Measurements from ENCODE around the gene SELENOT. TPM values are rescaled to one million over a fixed set of nuclear protein-coding genes. Genes with fewer than 3 reads are reported as not detected.

Gene SELENOT
- total RNA-seq (2021; fragmentation: NEBNext Ultra II Directional; extraction: Animal tissue kit (Norgen Biotek cat#: 25700)) (74.7 and 79.0 TPM in 2 replicates), polyA plus RNA-seq (2011; rRNA removed) (133 and 290 TPM in 2 replicates), polyA minus RNA-seq (2011; rRNA and poly(A)+ RNA removed) (337 and 655 TPM in 2 replicates)
- 182 TPM for polyA plus RNA-seq (2011; cell fraction: cytosol; rRNA removed)
- polyA plus RNA-seq (2011; cell fraction: nucleus; rRNA removed), result 131 TPM
- 82.0 to 88.0 TPM (median 84.7 TPM) in 4 replicates for polyA plus RNA-seq (2012, experiment 1 of 2)
- polyA plus RNA-seq (2012, experiment 2 of 2), result 7.4 TPM
- polyA plus RNA-seq (2013, experiment 1 of 2), result 43.2 TPM
- 51.1 TPM for polyA plus RNA-seq (2013, experiment 2 of 2)
- polyA minus RNA-seq (2011; cell fraction: cytosol; rRNA and poly(A)+ RNA removed), result 73.3 TPM
- 101 TPM for polyA minus RNA-seq (2011; cell fraction: nucleus; rRNA and poly(A)+ RNA removed)
- long read RNA-seq, experiment 1, transcript SELENOT-202 (6 exons, 3,469 nt), result major isoform, 56 of 95 reads
- long read RNA-seq, experiment 1, partial matches to known transcripts, result 19 of 95 reads
- long read RNA-seq, experiment 1, other reads (novel, unspliced or antisense), result 15 of 95 reads
- long read RNA-seq, experiment 2, transcript SELENOT-202 (6 exons, 3,469 nt), result major isoform, 139 of 139 reads
- long read RNA-seq, experiment 2, partial matches to known transcripts, result 0 of 139 reads
- long read RNA-seq, experiment 2, other reads (novel, unspliced or antisense), result 0 of 139 reads

DNA sequence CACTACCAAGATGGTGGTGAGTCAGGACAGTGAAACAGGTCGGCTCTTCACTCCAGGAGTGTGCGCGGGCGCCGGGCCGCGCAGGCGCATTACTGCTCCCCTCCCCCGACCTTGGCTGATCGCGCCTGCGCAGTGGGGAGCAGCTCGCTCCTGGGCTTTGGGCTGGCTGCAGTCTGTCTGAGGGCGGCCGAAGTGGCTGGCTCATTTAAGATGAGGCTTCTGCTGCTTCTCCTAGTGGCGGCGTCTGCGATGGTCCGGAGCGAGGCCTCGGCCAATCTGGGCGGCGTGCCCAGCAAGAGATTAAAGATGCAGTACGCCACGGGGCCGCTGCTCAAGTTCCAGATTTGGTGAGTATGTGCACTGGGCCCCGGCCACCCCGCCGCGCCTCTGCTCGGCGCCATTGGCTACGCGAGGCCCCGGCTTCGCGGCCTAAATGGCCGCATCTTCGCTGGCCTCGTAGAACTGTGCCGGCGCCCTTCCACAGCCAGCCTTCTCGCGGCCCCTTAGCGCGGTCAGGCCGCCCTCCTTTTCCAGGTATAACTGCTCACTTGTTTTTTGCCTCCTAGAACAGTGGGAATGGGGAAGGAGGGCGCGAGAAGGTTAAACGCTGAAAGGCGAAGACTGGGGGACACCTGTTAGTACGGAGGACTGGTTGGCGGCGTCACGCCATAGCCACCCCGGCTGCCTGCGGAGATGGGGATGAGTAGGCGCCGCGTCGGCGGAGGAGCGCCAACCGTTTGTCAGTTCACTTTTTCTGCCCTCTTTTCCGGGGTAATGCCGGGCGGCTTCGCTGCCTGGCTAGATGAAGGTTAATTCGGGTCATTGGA is at the start of gene SELENOT:
TSS of gene SELENOT (plus strand) at position 169 of the 827 bp plus-strand sequence. CDS start at position 211, 42 bp downstream.
- H2BK15ac ChIP-seq (ENCODE audit: low read length), result no peak within 1 kb of the TSS
- DNase-seq (ENCODE audit: low read depth in 1 of 2, low spot score in 2 of 2) (peak; percentile 92 to 96), FAIRE-seq (no peak)
- peak within 1 kb of the TSS; percentile 91 for H2BK5ac ChIP-seq (ENCODE audit: low read depth, low read length)
- POLR2A ChIA-PET (ENCODE audit: partially characterized antibody), result interaction anchor here (0.6 to 2.4 kb wide), 19 partner anchors 9 to 570 kb away, joined by 3 to 18 read pairs (median 4); partner anchors contain the start of genes EIF2A, ERICH6 and SERP1
- peak within 1 kb of the TSS; percentile 76 to 92 (median 85) for H3K4me3 ChIP-seq (ENCODE audit: extremely low read depth in 1 of 4, insufficient read depth in 2 of 4, low read depth in 3 of 4, low read length in 4 of 4)
- 2% methylated on average over 59 of the region's 69 CpGs; no CpG with 5 or more reads in 1 of the 2 experiments for WGBS, 2 experiments (ENCODE audit: extremely low coverage in 1 of 2, insufficient coverage in 1 of 2, insufficient read length in 1 of 2, insufficient replicate concordance in 2 of 2, low coverage in 1 of 2, low lambda C conversion rate in 2 of 2, missing lambda C conversion rate in 1 of 2)
- H4K5ac ChIP-seq (ENCODE audit: insufficient read length, low read depth, low read length), result peak within 1 kb of the TSS; percentile 58
- no peaks in the 10 kb centered on the region for H3K79me1 ChIP-seq (ENCODE audit: low read depth, low read length)
- H2BK120ac ChIP-seq (replicated peaks; ENCODE audit: low read depth, low read length), result peak within 1 kb of the TSS; percentile 7
- H2AFZ ChIP-seq (ENCODE audit: low read length), result no peak within 1 kb of the TSS; the same call in 1 of the 2 replicates
- H3K9ac ChIP-seq (replicated peaks in 1 of 4; ENCODE audit: extremely low read depth in 1 of 4, low read depth in 3 of 4, low read length in 3 of 4), result peak within 1 kb of the TSS; percentile 82 to 90 (median 86)
- H3K23me2 ChIP-seq (ENCODE audit: low read depth, low read length), result peaks cover 4% of the 10 kb centered on the region
- peak within 1 kb of the TSS; percentile 90; the same call in 1 of the 2 replicates for H4K8ac ChIP-seq (ENCODE audit: extremely low read depth, insufficient read depth, low read length)
- H4K91ac ChIP-seq (replicated peaks; ENCODE audit: insufficient read length, low read length), result peak within 1 kb of the TSS; percentile 16
- H3K9me3 ChIP-seq (ENCODE audit: insufficient read depth in 2 of 2, low read depth in 1 of 2, low read length in 1 of 2), result no peaks in the 10 kb centered on the region
- peak within 1 kb of the TSS; percentile 23 for H2BK12ac ChIP-seq (ENCODE audit: low read depth, low read length)
- peaks cover 2 to 10% of the 10 kb centered on the region in 2 experiments for H4K20me1 ChIP-seq (replicated peaks in 1 of 2; ENCODE audit: control insufficient read depth in 1 of 2, insufficient read depth in 2 of 2, low read length in 2 of 2)
- CTCF ChIA-PET (ENCODE audit: partially characterized antibody), result interaction anchor here (1.0 to 1.3 kb wide), 3 partner anchors 9 to 13 kb away, joined by 3 to 6 read pairs (median 3); no protein-coding TSS in a partner anchor
- H2BK20ac ChIP-seq (ENCODE audit: low read length), result no peak within 1 kb of the TSS
- H3K56ac ChIP-seq (replicated peaks; ENCODE audit: insufficient read length, low read depth, low read length), result peak within 1 kb of the TSS; percentile 50
- H3K27ac ChIP-seq (ENCODE audit: low read depth, low read length), result peak within 1 kb of the TSS; percentile 89
- no peak within 1 kb of the TSS for H3K4ac ChIP-seq (replicated peaks; ENCODE audit: insufficient read length, low read depth, low read length)
- no peak within 1 kb of the TSS for H2AK5ac ChIP-seq (ENCODE audit: low read depth, low read length)
- H3K4me2 ChIP-seq (ENCODE audit: insufficient read depth in 1 of 2, low read depth in 2 of 2, low read length in 2 of 2), result peak within 1 kb of the TSS; percentile 61 to 76
- H3K36me3 ChIP-seq (ENCODE audit: control insufficient read depth in 2 of 4, insufficient read depth in 4 of 4, low read length in 3 of 4), result peaks cover 0 to 6% (median 0%) of the 10 kb centered on the region in 4 experiments; a peak in 2 of 8 replicates
- H3K27me3 ChIP-seq (replicated peaks in 1 of 4; ENCODE audit: control insufficient read depth in 3 of 4, extremely low read depth in 1 of 4, insufficient read depth in 3 of 4, low read length in 3 of 4), result no peaks in the 10 kb centered on the region
- peaks cover 6 to 24% (median 17%) of the 10 kb centered on the region in 4 experiments; a peak in 6 of 7 replicates for H3K4me1 ChIP-seq (replicated peaks in 1 of 4; ENCODE audit: control insufficient read depth in 3 of 4, insufficient read depth in 4 of 4, low read length in 3 of 4)
- no peak within 1 kb of the TSS for H3K23ac ChIP-seq (ENCODE audit: insufficient read length)
- H3K14ac ChIP-seq (ENCODE audit: insufficient read length), result no peak within 1 kb of the TSS
- peak within 1 kb of the TSS; percentile 64 for H3K18ac ChIP-seq (ENCODE audit: extremely low read depth, low read length)
- H3K79me2 ChIP-seq (ENCODE audit: control insufficient read depth in 1 of 2, insufficient read depth in 2 of 2, low read length in 2 of 2), result peaks cover 14 to 67% of the 10 kb centered on the region in 2 experiments
- TF ChIP-seq KDM5A (IDR thresholded peaks at IDR 0.05; ENCODE audit: low read length) (peak; percentile 26; the same call in 1 of the 2 replicates), TBP (IDR thresholded peaks at IDR 0.05; ENCODE audit: low read depth, low read length) (peak; percentile 95), CBX5 (IDR thresholded peaks at IDR 0.05; ENCODE audit: low read depth, low read length) (no peak), CBX8 (IDR thresholded peaks at IDR 0.05; ENCODE audit: borderline replicate concordance, low read depth, low read length) (no peak), TEAD4 (IDR thresholded peaks at IDR 0.05; ENCODE audit: low read depth, low read length) (no peak)
- TF ChIP-seq, protein P1, sequence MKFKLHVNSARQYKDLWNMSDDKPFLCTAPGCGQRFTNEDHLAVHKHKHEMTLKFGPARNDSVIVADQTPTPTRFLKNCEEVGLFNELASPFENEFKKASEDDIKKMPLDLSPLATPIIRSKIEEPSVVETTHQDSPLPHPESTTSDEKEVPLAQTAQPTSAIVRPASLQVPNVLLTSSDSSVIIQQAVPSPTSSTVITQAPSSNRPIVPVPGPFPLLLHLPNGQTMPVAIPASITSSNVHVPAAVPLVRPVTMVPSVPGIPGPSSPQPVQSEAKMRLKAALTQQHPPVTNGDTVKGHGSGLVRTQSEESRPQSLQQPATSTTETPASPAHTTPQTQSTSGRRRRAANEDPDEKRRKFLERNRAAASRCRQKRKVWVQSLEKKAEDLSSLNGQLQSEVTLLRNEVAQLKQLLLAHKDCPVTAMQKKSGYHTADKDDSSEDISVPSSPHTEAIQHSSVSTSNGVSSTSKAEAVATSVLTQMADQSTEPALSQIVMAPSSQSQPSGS (IDR thresholded peaks at IDR 0.05; ENCODE audit: low read length), result 0 out of 2 replicates have a peak, but pooled peaks have one; percentile 19
